Epithelial cell of esophagus (primary cell): ENCODE data around the gene DMRTA2.

ENCODE experiments used
- DNase-seq: peaks from one replicate; pipeline ENCODE4 v3.0.0; 2010; ENCODE audit warnings: low read depth
- H3K4me3 ChIP-seq: 2 replicates; pipeline ENCODE4 v1.5.1; 2011; ENCODE audit warnings: mild to moderate bottlenecking, low read length, control low read depth
- TF ChIP-seq, protein P1 (sequence below): IDR thresholded peaks from 2 replicates; pipeline ENCODE4 v1.5.1; 2011; ENCODE audit warnings: low read depth, mild to moderate bottlenecking, low read length, control low read depth, inconsistent platforms; ENCODE audit not compliant: insufficient read depth; ENCODE audit errors: missing control alignments

Gene DMRTA2

DNA sequence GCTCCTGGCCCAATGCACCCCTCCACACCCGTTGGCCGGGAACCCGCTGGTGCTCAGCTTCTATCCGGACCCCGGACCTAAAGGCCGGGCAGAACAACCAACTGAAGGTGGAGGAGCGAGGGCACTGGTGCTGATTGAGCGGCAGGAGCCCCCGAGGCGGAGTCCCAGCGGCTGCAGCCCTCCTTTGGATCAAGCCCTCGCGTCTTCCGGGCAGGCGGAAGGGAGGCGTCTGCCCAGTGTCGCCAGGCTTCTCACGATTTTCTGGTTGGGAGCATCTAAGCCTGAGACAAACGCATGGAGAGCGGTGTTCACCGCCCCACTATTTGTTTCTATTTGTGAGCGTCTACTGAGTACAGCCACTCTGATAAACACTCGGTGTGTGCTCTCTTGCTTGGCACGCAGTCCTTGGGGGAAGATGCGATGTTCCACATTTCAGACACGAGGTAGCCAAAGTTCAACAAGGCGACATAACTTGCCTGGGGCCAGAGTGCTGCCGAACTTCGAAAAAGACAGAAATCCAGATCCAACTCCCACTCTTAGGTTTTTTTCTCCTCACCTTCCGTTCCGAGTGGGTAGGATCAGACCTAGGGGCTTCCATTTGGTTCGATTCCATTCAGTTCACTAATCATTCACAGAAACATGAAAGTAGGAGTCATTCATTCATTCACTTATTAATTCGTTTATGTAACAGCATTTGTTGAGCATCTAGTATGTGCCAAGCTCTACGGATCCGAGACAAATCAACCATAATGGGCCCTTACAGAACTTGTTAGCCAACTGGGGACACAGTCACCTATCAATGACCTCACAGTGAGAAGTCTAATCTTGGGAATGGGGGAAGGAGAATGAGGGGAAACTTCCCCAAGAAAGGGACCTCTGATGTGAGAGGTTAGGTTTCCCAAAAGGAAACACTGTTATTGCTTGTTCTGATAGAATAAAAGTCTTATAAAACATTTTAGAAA lies 4.9 kb upstream of the DMRTA2 start:
- DNase-seq, result no peak
- no peak overlapping the region for H3K4me3 ChIP-seq
- TF ChIP-seq, protein P1, sequence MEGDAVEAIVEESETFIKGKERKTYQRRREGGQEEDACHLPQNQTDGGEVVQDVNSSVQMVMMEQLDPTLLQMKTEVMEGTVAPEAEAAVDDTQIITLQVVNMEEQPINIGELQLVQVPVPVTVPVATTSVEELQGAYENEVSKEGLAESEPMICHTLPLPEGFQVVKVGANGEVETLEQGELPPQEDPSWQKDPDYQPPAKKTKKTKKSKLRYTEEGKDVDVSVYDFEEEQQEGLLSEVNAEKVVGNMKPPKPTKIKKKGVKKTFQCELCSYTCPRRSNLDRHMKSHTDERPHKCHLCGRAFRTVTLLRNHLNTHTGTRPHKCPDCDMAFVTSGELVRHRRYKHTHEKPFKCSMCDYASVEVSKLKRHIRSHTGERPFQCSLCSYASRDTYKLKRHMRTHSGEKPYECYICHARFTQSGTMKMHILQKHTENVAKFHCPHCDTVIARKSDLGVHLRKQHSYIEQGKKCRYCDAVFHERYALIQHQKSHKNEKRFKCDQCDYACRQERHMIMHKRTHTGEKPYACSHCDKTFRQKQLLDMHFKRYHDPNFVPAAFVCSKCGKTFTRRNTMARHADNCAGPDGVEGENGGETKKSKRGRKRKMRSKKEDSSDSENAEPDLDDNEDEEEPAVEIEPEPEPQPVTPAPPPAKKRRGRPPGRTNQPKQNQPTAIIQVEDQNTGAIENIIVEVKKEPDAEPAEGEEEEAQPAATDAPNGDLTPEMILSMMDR, result no peak

- TF ChIP-seq, protein P1, result no peak
- DNase-seq, result no peak
- no peak overlapping the region for H3K4me3 ChIP-seq
Measured at GRCh38 chr1:50427086-50427817, 4.0 kb upstream of the DMRTA2 start.

DNA sequence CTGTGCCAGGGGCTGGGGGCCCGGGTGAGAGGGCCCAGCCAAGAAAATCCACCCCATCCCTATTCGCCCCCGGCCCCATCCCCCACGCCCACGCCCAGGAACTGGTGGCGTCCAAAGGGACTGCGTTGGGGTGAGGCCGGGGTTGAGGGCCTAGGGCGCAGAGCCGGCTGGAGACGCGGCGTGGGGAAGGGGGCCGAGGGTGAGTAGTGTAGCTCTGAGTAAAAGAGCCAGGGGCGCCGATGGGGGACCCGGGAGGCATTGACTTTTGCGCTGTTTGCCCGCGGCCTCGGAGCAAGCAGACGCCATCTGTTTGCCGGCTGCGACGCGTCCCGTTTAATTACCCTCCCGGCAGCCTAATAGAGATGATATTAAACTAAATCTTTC lies 3.5 kb upstream of the DMRTA2 start:
- no peak overlapping the region for H3K4me3 ChIP-seq
- DNase-seq, result no peak
- TF ChIP-seq, protein P1, result no peak

GRCh38 chr1:50426108-50426700 lies 3.0 kb upstream of the DMRTA2 start:
- TF ChIP-seq, protein P1, result no peak
- no peak for DNase-seq
- H3K4me3 ChIP-seq, result no peak overlapping the region

DNA sequence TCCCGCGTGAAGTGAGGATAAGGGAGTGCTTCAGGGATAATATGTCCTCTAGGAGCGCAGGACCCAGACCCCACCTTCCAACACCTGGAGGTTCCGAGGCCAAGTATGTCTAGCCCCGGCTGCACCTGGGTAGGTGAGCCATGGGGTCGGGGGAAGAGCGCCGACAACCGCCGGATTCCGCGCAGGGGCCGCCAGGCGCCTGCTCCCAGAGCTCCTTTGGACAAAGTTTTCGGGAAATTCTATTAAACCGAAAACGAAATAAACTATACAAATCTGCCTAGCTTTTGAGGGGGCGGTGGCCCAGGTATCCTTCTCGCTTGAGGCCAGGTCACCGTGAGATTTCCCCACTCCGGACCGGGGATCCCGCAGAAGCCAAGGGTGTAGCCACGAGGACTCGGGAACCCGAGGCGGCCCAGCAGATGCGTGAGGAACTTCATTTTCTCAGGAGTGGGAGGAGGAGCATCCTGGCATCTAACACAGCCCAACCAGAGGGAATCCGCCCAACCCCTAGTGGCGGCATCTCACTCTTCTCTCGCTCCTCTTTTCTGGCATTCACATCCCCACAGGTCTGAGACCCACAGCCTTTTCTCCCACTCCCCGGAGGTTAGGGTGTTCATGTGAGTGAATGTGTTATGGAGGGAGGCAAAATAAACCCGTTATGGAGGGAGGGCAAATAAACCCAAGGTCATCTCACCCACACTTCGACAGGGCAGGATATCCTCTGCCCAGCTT lies 2.3 kb upstream of the DMRTA2 start:
- DNase-seq, result peak; percentile 18
- TF ChIP-seq, protein P1, result peak; percentile 36
- H3K4me3 ChIP-seq, result peak overlapping the region; percentile 65

DNA sequence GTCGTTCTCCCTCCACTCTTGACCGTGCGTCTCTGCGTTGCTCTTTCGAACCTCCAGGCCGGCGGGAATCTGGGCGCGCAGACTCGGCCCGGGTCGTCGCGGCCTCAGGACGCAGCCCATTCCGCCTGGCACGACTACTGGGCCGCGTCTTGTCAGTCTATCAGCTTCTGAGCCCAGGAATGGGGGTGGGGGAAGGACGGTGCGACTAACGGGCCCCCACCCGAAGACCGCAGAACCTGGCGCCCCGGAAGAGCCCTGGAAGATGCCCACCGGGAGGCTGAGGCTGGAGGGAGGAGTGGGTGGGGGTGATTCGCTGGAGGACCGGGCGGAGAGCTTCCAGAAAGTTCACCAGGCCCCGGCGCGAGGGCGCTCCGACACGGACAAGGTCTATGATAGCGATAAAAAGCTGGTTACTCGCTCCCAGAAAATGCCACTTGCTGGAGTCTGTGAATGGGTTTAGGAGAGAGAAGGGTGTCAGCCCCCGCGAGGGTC lies 1.7 kb upstream of the DMRTA2 start:
- peak overlapping the region; percentile 65 for H3K4me3 ChIP-seq
- TF ChIP-seq, protein P1, result no peak

More for the DNA sequence above, 1.7 kb upstream of the DMRTA2 start:
- peak; percentile 9 for DNase-seq
